Peyer's patch (tissue), 4 donors: Measurements from ENCODE around the gene PPFIBP1.

Experiments used
- POLR2A ChIP-seq, 2 donors: fragments of 450-650 bp; IDR thresholded peaks; one replicate each; pipeline ENCODE4 v1.5.1; 2017; ENCODE audit warnings: antibody characterized with exemption in 2 of 2, mild to moderate bottlenecking in 2 of 2, moderate library complexity in 2 of 2
- TF ChIP-seq, protein P1 (sequence below), 6 experiments: fragments of 450-650 bp in 4 of 6; fragments of 200-600 bp in 2 of 6; sonication (generic) in 1 of 6; IDR thresholded peaks; one replicate each; pipeline ENCODE4 v1.5.1; 2017 to 2019; ENCODE audit warnings: antibody characterized with exemption in 6 of 6, mild to moderate bottlenecking in 3 of 6, moderate library complexity in 1 of 6

DNA sequence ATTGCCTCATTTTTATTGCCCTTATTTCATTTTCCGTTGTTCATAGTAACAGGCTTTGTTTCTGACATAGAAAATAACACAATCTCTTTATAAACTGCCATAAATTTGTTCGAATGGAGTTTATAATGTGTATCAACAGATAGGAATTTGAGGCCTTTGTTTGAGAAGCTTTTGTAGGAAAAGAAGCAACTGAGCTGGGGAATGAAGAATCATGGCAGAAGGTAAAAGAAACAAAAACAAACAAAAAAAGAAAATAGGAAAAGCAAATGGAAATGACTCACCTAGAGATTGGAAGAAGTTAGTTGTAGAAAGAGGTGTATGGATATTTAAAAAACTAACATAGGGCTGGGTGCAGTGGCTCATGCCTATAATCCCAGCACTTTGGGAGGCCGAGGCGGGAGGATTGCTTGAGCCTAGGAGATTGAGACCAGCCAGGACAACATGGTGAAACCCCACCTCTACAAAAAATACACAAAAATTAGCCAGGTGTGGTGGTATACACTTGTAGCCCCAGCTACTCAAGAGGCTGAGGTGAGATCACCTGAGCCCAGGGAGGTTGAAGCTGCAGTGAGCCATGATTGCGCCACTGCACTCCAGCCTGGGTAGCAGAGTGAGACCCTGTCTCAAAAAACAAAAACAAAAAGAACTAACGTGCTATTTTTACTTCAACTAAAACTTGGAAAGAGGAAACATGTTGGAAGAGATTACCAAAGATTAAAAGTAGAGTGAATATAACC lies 171.7 kb downstream of the PPFIBP1 start:
- TF ChIP-seq, protein P1, sequence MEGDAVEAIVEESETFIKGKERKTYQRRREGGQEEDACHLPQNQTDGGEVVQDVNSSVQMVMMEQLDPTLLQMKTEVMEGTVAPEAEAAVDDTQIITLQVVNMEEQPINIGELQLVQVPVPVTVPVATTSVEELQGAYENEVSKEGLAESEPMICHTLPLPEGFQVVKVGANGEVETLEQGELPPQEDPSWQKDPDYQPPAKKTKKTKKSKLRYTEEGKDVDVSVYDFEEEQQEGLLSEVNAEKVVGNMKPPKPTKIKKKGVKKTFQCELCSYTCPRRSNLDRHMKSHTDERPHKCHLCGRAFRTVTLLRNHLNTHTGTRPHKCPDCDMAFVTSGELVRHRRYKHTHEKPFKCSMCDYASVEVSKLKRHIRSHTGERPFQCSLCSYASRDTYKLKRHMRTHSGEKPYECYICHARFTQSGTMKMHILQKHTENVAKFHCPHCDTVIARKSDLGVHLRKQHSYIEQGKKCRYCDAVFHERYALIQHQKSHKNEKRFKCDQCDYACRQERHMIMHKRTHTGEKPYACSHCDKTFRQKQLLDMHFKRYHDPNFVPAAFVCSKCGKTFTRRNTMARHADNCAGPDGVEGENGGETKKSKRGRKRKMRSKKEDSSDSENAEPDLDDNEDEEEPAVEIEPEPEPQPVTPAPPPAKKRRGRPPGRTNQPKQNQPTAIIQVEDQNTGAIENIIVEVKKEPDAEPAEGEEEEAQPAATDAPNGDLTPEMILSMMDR (IDR thresholded peaks at IDR 0.05), result no peak
- TF ChIP-seq POLR2A (IDR thresholded peaks at IDR 0.05), result no peak
